Measurements from ENCODE around the gene DPPA3. TPM values are rescaled to one million over a fixed set of nuclear protein-coding genes. Genes with fewer than 3 reads are reported as not detected.

The DPPA3 gene
- total and polyA plus RNA-seq, 2 of the 8 experiments (the other 6 are each of a cell fraction or from before 2014, with no cell fraction given), result 0.30 to 1.2 TPM

- no peak overlapping the region for H3K14ac ChIP-seq (ENCODE audit: insufficient read length)
- H4K20me1 ChIP-seq (replicated peaks in 1 of 2; ENCODE audit: control insufficient read depth in 1 of 2, insufficient read depth in 2 of 2, low read length in 2 of 2), result no peaks in the 10 kb centered on the region
- H4K5ac ChIP-seq (ENCODE audit: insufficient read length, low read depth, low read length), result no peak overlapping the region
- H3K9me3 ChIP-seq (ENCODE audit: insufficient read depth in 2 of 2, low read depth in 1 of 2, low read length in 1 of 2), result no peaks in the 10 kb centered on the region
- no peaks in the 10 kb centered on the region for H3K27me3 ChIP-seq (replicated peaks in 1 of 4; ENCODE audit: control insufficient read depth in 3 of 4, extremely low read depth in 1 of 4, insufficient read depth in 3 of 4, low read length in 3 of 4)
- H2BK5ac ChIP-seq (ENCODE audit: low read depth, low read length), result no peak overlapping the region
- H3K79me1 ChIP-seq (ENCODE audit: low read depth, low read length), result no peaks in the 10 kb centered on the region
- TF ChIP-seq RAD21 (IDR thresholded peaks at IDR 0.05 in 1 of 2, conservative IDR thresholded peaks at IDR 0.05 in 1 of 2; ENCODE audit: low read depth in 2 of 2, low read length in 2 of 2), result no peak
- TF ChIP-seq TAF1 (IDR thresholded peaks at IDR 0.05; ENCODE audit: low read depth, low read length), result no peak
- no peak for TF ChIP-seq PHF8 (conservative IDR thresholded peaks at IDR 0.05; ENCODE audit: low read depth, low read length)
- no peak for TF ChIP-seq SIRT6 (IDR thresholded peaks at IDR 0.05; ENCODE audit: low read length)
- TF ChIP-seq ASH2L (IDR thresholded peaks at IDR 0.05; ENCODE audit: low read length), result no peak
- TF ChIP-seq BRCA1 (IDR thresholded peaks at IDR 0.05; ENCODE audit: low read depth, low read length), result no peak
- TF ChIP-seq HDAC2 (IDR thresholded peaks at IDR 0.05; ENCODE audit: borderline replicate concordance in 1 of 2, low read depth in 2 of 2, low read length in 2 of 2), result no peak
- no peak for TF ChIP-seq CTCF (IDR thresholded peaks at IDR 0.05; ENCODE audit: control extremely low read depth in 1 of 3, insufficient read depth in 1 of 3, low read depth in 1 of 3, low read length in 3 of 3)
- no peak for TF ChIP-seq SUZ12 (IDR thresholded peaks at IDR 0.05; ENCODE audit: low read length)
- no peak overlapping the region for H3K56ac ChIP-seq (replicated peaks; ENCODE audit: insufficient read length, low read depth, low read length)
- no peak overlapping the region for H3K4ac ChIP-seq (replicated peaks; ENCODE audit: insufficient read length, low read depth, low read length)
- H2BK20ac ChIP-seq (ENCODE audit: low read length), result no peak overlapping the region
- peaks cover 0 to 5% (median under 1%) of the 10 kb centered on the region in 4 experiments; a peak in 3 of 7 replicates for H3K4me1 ChIP-seq (replicated peaks in 1 of 4; ENCODE audit: control insufficient read depth in 3 of 4, insufficient read depth in 4 of 4, low read length in 3 of 4)
- ChIA-PET CTCF (ENCODE audit: partially characterized antibody) (interaction anchor here (0.6 to 3.7 kb wide), 4 partner anchors 85 to 112 kb away, joined by 3 to 30 read pairs (median 5); no protein-coding TSS in a partner anchor), POLR2A (ENCODE audit: partially characterized antibody) (no interaction called here)
- no peak overlapping the region for H2BK12ac ChIP-seq (ENCODE audit: low read depth, low read length)
- no peak overlapping the region for H4K91ac ChIP-seq (replicated peaks; ENCODE audit: insufficient read length, low read length)
- FAIRE-seq (no peak), DNase-seq (ENCODE audit: low read depth in 1 of 2, low spot score in 2 of 2) (no peak)
- no peak overlapping the region for H3K27ac ChIP-seq (ENCODE audit: low read depth, low read length)
- 79% methylated on average over 15 of the region's 15 CpGs; no CpG with 5 or more reads in 1 of the 2 experiments for WGBS, 2 experiments (ENCODE audit: extremely low coverage in 1 of 2, insufficient coverage in 1 of 2, insufficient read length in 1 of 2, insufficient replicate concordance in 2 of 2, low coverage in 1 of 2, low lambda C conversion rate in 2 of 2, missing lambda C conversion rate in 1 of 2)
- H2BK15ac ChIP-seq (ENCODE audit: low read length), result no peak overlapping the region
- no peak overlapping the region for H3K23ac ChIP-seq (ENCODE audit: insufficient read length)
- H2AFZ ChIP-seq (ENCODE audit: low read length), result no peak overlapping the region
- no peaks in the 10 kb centered on the region for H3K36me3 ChIP-seq (ENCODE audit: control insufficient read depth in 2 of 4, insufficient read depth in 4 of 4, low read length in 3 of 4)
- H3K18ac ChIP-seq (ENCODE audit: extremely low read depth, low read length), result no peak overlapping the region
- no peak overlapping the region for H2BK120ac ChIP-seq (replicated peaks; ENCODE audit: low read depth, low read length)
- H3K9ac ChIP-seq (replicated peaks in 1 of 4; ENCODE audit: extremely low read depth in 1 of 4, low read depth in 3 of 4, low read length in 3 of 4), result no peak overlapping the region
- H3K23me2 ChIP-seq (ENCODE audit: low read depth, low read length), result no peaks in the 10 kb centered on the region
- no peak overlapping the region for H3K4me3 ChIP-seq (ENCODE audit: extremely low read depth in 1 of 4, insufficient read depth in 2 of 4, low read depth in 3 of 4, low read length in 4 of 4)
- no peak overlapping the region for H3K4me2 ChIP-seq (ENCODE audit: insufficient read depth in 1 of 2, low read depth in 2 of 2, low read length in 2 of 2)
- no peak overlapping the region for H2AK5ac ChIP-seq (ENCODE audit: low read depth, low read length)
- no peaks in the 10 kb centered on the region for H3K79me2 ChIP-seq (ENCODE audit: control insufficient read depth in 1 of 2, insufficient read depth in 2 of 2, low read length in 2 of 2)
- H4K8ac ChIP-seq (ENCODE audit: extremely low read depth, insufficient read depth, low read length), result no peak overlapping the region
Measured at GRCh38 chr12:7719946-7720730, 8.9 kb downstream of the DPPA3 start.
